ENCODE results near the gene CRTC1. TPM values are rescaled to one million over a fixed set of nuclear protein-coding genes. Genes with fewer than 3 reads are reported as not detected.
"Not testable (repeated sequence)": the region's sequence is repeated elsewhere in the genome, so short reads cannot be mapped to it uniquely, and the experiment has no call there.

The CRTC1 gene
- total and polyA plus RNA-seq, 4 donors: 1.5 to 3.5 (median 1.9) TPM

DNA sequence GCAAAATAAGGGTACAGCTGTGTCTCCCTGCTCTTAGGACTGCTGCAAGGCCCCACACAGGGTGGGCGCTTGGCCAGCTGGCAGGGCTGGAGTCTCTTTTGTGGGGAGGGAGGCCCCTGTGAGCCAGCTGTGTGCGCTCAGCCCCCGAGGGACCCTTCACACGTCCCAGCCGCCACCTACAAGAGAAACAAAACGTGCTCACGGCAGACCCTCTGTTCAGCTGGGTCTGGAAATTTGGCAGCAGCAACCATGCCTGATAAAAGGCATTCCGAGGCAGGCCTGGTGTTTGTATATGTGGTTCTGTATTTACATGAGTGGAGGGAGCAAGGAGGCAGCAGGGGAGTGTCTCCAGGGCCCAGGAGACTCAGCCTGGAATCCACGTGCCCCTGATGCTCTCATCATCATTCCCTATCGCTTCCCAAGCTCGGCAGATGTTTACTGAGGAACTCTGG is 49.7 kb downstream of the CRTC1 start:
- H3K4me3 ChIP-seq (ENCODE audit: low read depth in 1 of 3, low read length in 3 of 3): no peak overlapping the region
- H3K9me3 ChIP-seq (ENCODE audit: control insufficient read depth in 4 of 4, low read length in 3 of 4): no peaks in the 10 kb centered on the region
- WGBS: 79% methylated on average over 11 of the region's 11 CpGs
- H3K4me1 ChIP-seq (ENCODE audit: control insufficient read depth in 4 of 4, insufficient read depth in 4 of 4, low read length in 3 of 4): peaks cover 2 to 10% (median 8%) of the 10 kb centered on the region in 4 donors
- H3K9ac ChIP-seq (ENCODE audit: low read depth in 1 of 2, low read length in 2 of 2): no peak overlapping the region
- no peak for DNase-seq (ENCODE audit: low spot score)
- no peak overlapping the region for H3K27ac ChIP-seq (ENCODE audit: low read depth in 1 of 2, low read length in 2 of 2)
- H3K27me3 ChIP-seq (ENCODE audit: control insufficient read depth in 4 of 4, insufficient read depth in 4 of 4, low read length in 3 of 4): no peaks in the 10 kb centered on the region
- no peaks in the 10 kb centered on the region for H3K36me3 ChIP-seq (ENCODE audit: control insufficient read depth in 4 of 4, insufficient read depth in 3 of 4, low read depth in 1 of 4, low read length in 3 of 4)
- TF ChIP-seq JUND (IDR thresholded peaks at IDR 0.05) (no peak), FOXA2 (IDR thresholded peaks at IDR 0.05) (no peak), FOXA1 (IDR thresholded peaks at IDR 0.05) (no peak), RAD21 (IDR thresholded peaks at IDR 0.05) (no peak), TAF1 (conservative IDR thresholded peaks at IDR 0.05) (no peak), EGR1 (IDR thresholded peaks at IDR 0.05; ENCODE audit: low read depth in 2 of 2) (no peak), YY1 (IDR thresholded peaks at IDR 0.05) (no peak), SP1 (IDR thresholded peaks at IDR 0.05) (no peak)
- TF ChIP-seq, protein P1, sequence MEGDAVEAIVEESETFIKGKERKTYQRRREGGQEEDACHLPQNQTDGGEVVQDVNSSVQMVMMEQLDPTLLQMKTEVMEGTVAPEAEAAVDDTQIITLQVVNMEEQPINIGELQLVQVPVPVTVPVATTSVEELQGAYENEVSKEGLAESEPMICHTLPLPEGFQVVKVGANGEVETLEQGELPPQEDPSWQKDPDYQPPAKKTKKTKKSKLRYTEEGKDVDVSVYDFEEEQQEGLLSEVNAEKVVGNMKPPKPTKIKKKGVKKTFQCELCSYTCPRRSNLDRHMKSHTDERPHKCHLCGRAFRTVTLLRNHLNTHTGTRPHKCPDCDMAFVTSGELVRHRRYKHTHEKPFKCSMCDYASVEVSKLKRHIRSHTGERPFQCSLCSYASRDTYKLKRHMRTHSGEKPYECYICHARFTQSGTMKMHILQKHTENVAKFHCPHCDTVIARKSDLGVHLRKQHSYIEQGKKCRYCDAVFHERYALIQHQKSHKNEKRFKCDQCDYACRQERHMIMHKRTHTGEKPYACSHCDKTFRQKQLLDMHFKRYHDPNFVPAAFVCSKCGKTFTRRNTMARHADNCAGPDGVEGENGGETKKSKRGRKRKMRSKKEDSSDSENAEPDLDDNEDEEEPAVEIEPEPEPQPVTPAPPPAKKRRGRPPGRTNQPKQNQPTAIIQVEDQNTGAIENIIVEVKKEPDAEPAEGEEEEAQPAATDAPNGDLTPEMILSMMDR (IDR thresholded peaks at IDR 0.05; ENCODE audit: low read depth, low read length, missing input control): no peak

DNA sequence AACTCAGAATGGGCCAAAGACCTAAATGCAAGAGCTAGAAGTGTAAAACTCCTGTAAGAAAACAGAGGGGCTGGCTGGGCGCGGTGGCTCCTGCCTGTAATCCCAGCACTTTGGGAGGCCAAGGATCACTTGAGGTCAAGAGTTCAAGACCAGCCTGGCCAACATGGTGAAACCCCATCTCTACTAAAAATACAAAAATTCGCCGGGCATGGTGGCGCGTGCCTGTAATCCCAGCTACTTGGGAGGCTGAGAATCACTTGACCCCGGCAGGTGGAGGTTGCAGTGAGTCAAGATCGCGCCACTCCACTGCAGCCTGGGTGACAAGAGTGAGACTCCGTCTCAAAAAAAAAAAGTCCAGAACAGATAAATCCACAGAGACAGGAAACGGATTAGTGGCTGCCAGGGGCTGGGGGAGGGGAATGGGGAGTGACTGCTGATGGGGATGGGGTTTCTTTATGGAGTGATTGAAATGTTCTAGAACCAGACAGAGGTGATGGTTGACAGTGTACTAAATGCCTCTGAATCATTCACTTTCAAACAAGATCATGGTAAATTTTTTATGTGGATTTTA is 50.4 kb downstream of the CRTC1 start:
- WGBS: 91% methylated on average over 11 of the region's 11 CpGs
- not testable (repeated sequence) for H3K4me3 ChIP-seq (ENCODE audit: low read depth in 1 of 3, low read length in 3 of 3); H3K27me3 ChIP-seq (ENCODE audit: control insufficient read depth in 4 of 4, insufficient read depth in 4 of 4, low read length in 3 of 4); H3K9me3 ChIP-seq (ENCODE audit: control insufficient read depth in 4 of 4, low read length in 3 of 4); H3K36me3 ChIP-seq (ENCODE audit: control insufficient read depth in 4 of 4, insufficient read depth in 3 of 4, low read depth in 1 of 4, low read length in 3 of 4); H3K9ac ChIP-seq (ENCODE audit: low read depth in 1 of 2, low read length in 2 of 2); H3K4me1 ChIP-seq (ENCODE audit: control insufficient read depth in 4 of 4, insufficient read depth in 4 of 4, low read length in 3 of 4); DNase-seq (ENCODE audit: low spot score); H3K27ac ChIP-seq (ENCODE audit: low read depth in 1 of 2, low read length in 2 of 2)

DNA sequence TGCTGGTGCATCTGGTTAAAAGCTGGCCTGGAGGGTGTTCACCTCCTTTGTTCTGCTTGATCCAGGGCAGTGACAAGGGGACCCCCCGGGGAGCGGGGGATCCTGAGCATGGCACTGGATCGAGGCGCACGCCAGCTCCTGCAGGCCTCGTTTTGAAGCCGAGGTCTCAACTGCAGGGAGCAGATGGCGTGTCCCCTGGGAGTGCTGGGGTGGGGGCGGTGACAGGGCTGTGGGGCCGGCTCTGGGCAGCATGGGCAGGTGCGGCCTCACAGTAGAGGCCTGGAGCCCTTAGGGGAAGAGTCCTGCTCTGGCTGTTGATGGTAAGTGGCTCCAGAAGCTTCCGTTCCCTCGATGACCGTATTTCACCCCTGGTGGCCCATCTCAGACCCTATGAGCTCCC is 51.8 kb downstream of the CRTC1 start:
- DNase-seq (ENCODE audit: low spot score): no peak

More for the DNA sequence above, 51.8 kb downstream of the CRTC1 start:
- no peak overlapping the region for H3K9ac ChIP-seq (ENCODE audit: low read depth in 1 of 2, low read length in 2 of 2)
- WGBS: 96% methylated on average over 14 of the region's 14 CpGs
- no peak overlapping the region for H3K4me3 ChIP-seq (ENCODE audit: low read depth in 1 of 3, low read length in 3 of 3)
- TF ChIP-seq, protein P1 (IDR thresholded peaks at IDR 0.05; ENCODE audit: low read depth, low read length, missing input control): no peak
- no peak for TF ChIP-seq EGR1 (IDR thresholded peaks at IDR 0.05; ENCODE audit: low read depth in 2 of 2)
- TF ChIP-seq HNF4A (conservative IDR thresholded peaks at IDR 0.05): no peak
- TF ChIP-seq, protein P2, sequence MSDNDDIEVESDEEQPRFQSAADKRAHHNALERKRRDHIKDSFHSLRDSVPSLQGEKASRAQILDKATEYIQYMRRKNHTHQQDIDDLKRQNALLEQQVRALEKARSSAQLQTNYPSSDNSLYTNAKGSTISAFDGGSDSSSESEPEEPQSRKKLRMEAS (IDR thresholded peaks at IDR 0.05): no peak
- TF ChIP-seq SP1 (IDR thresholded peaks at IDR 0.05): no peak
- TF ChIP-seq, protein P3, sequence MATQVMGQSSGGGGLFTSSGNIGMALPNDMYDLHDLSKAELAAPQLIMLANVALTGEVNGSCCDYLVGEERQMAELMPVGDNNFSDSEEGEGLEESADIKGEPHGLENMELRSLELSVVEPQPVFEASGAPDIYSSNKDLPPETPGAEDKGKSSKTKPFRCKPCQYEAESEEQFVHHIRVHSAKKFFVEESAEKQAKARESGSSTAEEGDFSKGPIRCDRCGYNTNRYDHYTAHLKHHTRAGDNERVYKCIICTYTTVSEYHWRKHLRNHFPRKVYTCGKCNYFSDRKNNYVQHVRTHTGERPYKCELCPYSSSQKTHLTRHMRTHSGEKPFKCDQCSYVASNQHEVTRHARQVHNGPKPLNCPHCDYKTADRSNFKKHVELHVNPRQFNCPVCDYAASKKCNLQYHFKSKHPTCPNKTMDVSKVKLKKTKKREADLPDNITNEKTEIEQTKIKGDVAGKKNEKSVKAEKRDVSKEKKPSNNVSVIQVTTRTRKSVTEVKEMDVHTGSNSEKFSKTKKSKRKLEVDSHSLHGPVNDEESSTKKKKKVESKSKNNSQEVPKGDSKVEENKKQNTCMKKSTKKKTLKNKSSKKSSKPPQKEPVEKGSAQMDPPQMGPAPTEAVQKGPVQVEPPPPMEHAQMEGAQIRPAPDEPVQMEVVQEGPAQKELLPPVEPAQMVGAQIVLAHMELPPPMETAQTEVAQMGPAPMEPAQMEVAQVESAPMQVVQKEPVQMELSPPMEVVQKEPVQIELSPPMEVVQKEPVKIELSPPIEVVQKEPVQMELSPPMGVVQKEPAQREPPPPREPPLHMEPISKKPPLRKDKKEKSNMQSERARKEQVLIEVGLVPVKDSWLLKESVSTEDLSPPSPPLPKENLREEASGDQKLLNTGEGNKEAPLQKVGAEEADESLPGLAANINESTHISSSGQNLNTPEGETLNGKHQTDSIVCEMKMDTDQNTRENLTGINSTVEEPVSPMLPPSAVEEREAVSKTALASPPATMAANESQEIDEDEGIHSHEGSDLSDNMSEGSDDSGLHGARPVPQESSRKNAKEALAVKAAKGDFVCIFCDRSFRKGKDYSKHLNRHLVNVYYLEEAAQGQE (IDR thresholded peaks at IDR 0.05): no peak
- no peak for TF ChIP-seq GABPA (IDR thresholded peaks at IDR 0.05 in 1 of 2, conservative IDR thresholded peaks at IDR 0.05 in 1 of 2)
- TF ChIP-seq FOXA2 (IDR thresholded peaks at IDR 0.05): no peak
- TF ChIP-seq, protein P4, sequence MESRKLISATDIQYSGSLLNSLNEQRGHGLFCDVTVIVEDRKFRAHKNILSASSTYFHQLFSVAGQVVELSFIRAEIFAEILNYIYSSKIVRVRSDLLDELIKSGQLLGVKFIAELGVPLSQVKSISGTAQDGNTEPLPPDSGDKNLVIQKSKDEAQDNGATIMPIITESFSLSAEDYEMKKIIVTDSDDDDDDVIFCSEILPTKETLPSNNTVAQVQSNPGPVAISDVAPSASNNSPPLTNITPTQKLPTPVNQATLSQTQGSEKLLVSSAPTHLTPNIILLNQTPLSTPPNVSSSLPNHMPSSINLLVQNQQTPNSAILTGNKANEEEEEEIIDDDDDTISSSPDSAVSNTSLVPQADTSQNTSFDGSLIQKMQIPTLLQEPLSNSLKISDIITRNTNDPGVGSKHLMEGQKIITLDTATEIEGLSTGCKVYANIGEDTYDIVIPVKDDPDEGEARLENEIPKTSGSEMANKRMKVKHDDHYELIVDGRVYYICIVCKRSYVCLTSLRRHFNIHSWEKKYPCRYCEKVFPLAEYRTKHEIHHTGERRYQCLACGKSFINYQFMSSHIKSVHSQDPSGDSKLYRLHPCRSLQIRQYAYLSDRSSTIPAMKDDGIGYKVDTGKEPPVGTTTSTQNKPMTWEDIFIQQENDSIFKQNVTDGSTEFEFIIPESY (IDR thresholded peaks at IDR 0.05): no peak
- TF ChIP-seq, protein P5, sequence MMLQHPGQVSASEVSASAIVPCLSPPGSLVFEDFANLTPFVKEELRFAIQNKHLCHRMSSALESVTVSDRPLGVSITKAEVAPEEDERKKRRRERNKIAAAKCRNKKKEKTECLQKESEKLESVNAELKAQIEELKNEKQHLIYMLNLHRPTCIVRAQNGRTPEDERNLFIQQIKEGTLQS (IDR thresholded peaks at IDR 0.05): no peak
- TF ChIP-seq RXRA (IDR thresholded peaks at IDR 0.05): no peak
- TF ChIP-seq TAF1 (conservative IDR thresholded peaks at IDR 0.05): no peak
- TF ChIP-seq HNF4G (IDR thresholded peaks at IDR 0.05): no peak
- H3K9me3 ChIP-seq (ENCODE audit: control insufficient read depth in 4 of 4, low read length in 3 of 4): no peaks in the 10 kb centered on the region
- H3K27me3 ChIP-seq (ENCODE audit: control insufficient read depth in 4 of 4, insufficient read depth in 4 of 4, low read length in 3 of 4): no peaks in the 10 kb centered on the region
- H3K36me3 ChIP-seq (ENCODE audit: control insufficient read depth in 4 of 4, insufficient read depth in 3 of 4, low read depth in 1 of 4, low read length in 3 of 4): no peaks in the 10 kb centered on the region
- peaks cover 3 to 10% (median 8%) of the 10 kb centered on the region in 4 donors for H3K4me1 ChIP-seq (ENCODE audit: control insufficient read depth in 4 of 4, insufficient read depth in 4 of 4, low read length in 3 of 4)
- no peak overlapping the region for H3K27ac ChIP-seq (ENCODE audit: low read depth in 1 of 2, low read length in 2 of 2)

Measured in liver (tissue), 9 donors.